HG02970 (cell line): ENCODE measurements around the gene SMYD2.

ENCODE experiments used
- ATAC-seq: cut with Tn5 transposase; IDR thresholded peaks from one replicate; pipeline ENCODE4 v1.9.1; 2021; ENCODE audit warnings: mild to moderate bottlenecking, moderate library complexity, moderate number of reproducible peaks; ENCODE audit not compliant: unreplicated experiment, low FRiP score

The SMYD2 gene

GRCh38 chr1:214354440-214355148, 73.6 kb downstream of the SMYD2 start:
- ATAC-seq, result no peak

- ATAC-seq, result no peak
Observed at GRCh38 chr1:214360116-214360515, 79.2 kb downstream of the SMYD2 start.

DNA sequence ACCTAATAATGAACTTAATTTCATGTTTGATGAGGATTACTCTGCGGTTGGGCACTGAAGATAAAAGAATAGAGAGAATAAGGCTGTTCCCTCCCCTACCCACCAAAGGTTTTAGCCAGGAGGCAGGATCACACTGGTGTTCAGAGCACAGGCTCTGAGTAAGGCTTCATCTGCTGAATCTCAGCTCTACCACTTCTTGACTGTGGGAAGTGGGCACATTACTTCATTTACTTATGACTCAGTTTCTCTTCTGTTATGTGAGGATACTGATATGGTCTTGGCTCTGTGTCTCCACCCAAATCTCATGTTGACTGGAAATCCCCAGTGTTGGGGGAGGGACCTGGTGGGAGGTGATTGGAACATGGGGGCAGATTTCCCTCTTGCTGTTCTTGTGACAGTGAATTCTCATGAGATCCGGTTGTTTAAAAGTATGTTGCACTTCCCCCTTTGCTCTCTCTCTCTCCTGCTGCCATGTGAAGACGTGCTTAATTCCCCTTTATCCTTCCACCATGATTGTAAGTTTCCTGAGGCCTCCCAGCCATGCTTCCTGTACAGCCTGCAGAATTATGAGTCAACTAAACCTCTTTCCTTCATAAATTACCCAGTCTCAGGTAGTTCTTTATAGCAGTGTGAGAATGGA, 79.7 kb downstream of the SMYD2 start:
- no peak for ATAC-seq

DNA sequence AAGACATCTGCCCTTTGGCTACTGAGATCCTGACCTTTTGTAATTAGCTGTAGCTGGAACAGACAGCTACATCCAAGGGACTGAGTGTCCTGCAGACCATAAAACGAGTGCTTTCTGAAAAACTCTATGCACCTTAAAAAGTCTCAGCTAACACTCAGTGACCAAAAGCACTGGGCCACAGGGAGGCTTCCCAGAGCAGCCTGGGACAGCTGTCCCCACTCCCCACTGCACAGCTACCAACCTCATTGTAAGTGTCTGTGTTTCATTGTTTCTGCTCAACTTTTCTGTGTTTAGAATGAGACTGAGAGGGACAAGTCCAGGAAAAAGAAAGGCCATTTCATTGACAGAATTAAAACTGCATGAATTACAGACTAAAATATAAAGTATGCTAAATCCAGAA, 80.7 kb downstream of the SMYD2 start:
- ATAC-seq, result no peak

DNA sequence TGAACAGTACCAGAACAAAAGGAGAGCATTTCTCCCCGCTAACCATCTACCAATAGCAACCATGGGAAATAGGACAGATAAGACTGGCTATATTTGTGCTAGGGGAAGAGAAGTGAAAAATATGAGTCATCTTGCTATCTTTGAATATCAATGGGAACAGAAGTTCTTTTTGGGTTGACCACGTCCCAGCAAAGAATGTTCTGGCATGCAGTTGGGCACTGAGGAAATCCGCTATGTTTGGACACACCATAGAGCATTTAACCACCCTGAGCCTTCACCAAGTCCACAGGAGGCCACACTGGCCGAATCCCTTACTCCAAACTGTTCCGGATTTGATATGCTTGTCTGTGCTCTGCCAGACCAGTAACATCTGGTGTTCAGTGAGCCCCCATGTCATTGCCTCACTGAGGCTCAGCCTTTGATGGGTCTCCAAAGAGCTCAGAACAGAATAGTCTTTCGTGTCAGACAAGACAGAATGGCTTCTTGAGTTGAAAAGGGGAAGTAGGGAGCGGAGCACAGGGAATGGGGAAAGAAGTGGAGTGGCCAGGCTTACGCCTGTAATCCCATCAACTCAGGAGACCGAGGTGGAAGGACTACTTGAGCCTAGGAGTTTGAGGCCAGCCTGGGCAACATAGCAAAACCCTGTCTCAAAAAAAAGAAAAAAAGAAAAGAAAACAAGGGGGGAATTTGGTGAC, 81.4 kb downstream of the SMYD2 start:
- no peak for ATAC-seq

DNA sequence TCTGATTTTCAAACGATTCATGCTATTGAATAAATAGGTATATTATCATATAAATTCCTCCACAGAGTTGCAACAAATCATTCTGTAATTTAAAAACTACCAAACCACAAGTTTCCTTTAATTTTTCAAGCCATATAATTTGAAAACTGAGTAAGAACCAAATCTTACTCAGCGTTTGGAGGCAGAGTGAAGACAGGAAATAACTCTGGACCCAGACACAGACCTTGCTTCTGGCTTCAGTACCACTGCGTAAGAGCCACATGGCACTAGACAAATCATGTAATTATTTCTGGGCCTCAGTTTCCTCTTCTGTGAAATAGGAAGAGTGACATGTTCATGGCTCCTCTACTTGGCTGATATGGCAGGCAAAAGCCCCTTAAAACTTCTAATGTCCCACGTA, 82.4 kb downstream of the SMYD2 start:
- no peak for ATAC-seq

DNA sequence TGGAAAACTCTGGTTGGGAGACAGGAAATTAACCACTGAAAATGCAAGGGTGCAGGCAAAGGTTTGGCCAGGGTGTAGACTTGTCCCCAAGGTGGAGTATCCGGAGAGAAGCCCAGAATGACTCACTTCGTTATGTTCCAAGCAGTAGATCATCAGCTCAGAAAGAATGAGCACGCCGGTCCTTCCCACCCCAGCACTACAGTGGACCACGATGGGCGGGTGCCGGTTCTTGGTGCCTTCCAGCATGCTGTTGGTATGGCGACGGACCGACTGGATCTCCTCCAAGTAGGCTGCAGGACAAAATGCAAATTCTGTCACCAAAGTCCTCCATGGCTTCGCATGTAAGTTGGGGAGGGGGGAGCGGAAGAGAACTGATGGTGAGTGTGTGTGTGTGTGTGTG, 83.4 kb downstream of the SMYD2 start:
- no peak for ATAC-seq

DNA sequence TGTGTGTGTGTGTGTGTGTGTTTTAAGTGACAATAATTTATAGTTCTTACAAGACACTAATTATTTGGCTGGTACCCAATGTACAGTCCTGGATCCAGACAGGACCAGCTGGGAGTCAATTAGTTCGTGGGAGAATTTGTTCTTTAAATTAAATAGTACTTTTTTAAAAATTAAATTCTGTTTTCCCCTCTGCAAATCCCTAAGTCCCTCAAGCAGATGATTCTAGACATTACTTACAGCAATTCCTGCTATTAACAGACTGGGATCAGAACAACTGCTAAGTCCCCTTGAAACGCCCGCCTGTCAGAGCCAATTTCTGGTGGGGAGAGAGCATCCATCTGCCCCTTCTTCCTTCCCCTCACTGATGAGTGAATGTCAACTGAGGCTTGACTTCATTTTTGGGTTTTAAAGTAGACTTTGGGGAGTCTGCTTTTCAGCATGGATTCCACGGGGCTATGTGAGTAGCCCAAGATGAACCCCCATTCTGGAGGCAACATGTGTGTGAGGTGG, 83.9 kb downstream of the SMYD2 start:
- no peak for ATAC-seq

GRCh38 chr1:214367841-214368240, 86.9 kb downstream of the SMYD2 start:
- ATAC-seq, result no peak

DNA sequence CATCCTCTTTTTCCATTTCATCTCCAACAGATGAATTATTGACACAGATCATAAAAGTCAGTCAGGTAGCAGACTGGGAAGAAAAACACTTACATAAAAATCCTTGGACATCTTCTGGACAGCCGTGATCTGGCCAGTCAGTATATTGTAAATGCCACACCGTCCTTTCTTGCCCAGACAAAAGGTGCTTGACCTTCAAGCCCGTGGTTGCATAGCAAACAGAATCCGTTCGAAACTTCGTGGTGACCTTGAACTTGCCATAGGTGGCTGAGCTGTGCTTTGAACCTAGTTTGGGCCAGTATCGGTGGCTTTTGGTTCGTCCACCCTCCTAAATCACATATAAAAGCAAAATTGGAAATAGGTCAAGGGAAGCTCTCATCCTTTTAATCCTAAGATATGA, 88.4 kb downstream of the SMYD2 start:
- no peak for ATAC-seq

- no peak for ATAC-seq
Observed at GRCh38 chr1:214370615-214371014, 89.7 kb downstream of the SMYD2 start.

DNA sequence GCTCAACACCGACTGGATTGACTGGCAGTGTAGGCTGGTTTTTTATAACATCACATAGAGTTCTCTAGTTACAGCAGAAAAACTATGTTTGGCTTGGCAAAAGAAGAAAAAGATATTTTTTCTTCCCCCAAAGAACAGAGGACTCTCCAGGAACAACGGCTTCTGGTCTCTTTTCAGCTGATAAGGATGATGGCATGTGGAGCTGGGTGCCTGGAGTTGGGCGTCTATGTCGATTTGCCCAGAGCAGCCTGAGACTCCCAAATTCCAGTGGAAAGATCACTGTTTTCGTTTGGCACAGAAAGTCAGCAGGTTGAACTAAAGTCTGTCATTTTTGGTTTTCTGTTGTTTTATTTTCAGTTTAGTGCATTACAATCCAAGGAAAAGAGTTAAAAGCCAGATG, 91.1 kb downstream of the SMYD2 start:
- ATAC-seq, result no peak

GRCh38 chr1:214377485-214377884, 96.5 kb downstream of the SMYD2 start:
- no peak for ATAC-seq

DNA sequence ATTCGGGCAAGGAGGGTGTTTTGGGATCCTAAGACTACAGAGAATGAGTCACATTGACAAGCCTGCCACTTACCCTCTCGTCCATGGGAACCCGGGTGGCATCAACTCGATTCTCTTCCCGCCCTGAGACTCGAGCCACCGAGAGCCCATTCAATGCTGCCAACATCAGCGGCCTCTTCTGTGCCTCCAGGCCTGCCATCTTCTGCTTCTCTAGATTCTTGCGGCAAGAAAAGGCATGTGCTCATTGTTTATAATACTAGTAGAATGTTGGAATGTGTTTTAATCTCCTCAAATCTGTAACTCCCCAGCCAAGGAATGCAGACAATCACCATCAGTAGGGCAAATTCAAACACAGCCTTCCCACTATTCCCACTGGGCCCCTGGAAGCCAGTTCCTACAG, 96.9 kb downstream of the SMYD2 start:
- no peak for ATAC-seq

GRCh38 chr1:214378492-214378891, 97.5 kb downstream of the SMYD2 start:
- ATAC-seq, result no peak

- ATAC-seq, result no peak
Observed at GRCh38 chr1:214379236-214379970, 98.4 kb downstream of the SMYD2 start.

GRCh38 chr1:214380396-214380795, 99.4 kb downstream of the SMYD2 start:
- ATAC-seq, result no peak

DNA sequence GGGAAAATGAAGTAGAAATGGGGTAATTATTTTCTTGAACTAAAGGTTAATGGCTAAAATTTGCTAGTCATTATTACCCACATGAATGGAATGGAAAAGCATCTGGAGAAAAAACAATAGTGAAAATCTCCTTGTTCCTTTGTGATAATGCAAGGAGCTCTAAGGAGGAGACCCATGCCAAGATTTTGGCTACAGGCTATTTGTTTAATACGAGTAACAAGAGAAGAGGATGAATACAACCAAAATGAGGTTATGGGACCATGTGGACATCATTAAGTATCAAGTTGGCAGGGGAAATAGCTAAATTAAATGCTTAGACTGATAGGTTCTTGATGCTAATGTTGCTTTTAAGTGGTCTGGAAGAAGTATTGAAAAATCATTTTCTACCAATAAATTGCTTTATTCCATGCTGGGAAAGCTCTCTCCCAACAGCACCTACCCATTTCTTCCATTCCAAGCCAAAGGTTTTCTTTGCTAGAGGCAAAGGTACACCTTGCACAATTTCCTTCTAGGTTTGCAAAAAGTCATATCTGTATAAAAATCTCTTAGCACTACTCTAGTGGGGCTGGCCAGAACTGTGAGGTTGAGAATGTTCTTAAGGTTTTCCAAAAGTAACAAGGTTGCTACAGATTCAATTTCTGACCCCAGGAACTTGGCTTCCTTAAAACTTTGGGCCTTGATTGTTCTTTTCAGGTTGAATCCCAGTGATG, 100.2 kb downstream of the SMYD2 start:
- no peak for ATAC-seq

- no peak for ATAC-seq
Observed at GRCh38 chr1:214383381-214384372, 102.7 kb downstream of the SMYD2 start.
